Ovary (tissue), 9 donors: ENCODE measurements around the gene AAK1. TPM values are rescaled to one million over a fixed set of nuclear protein-coding genes. Genes with fewer than 3 reads are reported as not detected.

ENCODE experiments used
- DNase-seq, 5 donors: peaks; one replicate each; pipeline ENCODE4 v3.0.0-alpha.2; 2019 to 2020
- H3K27ac ChIP-seq, 2 donors: fragments of 200-600 bp; one replicate each; pipeline versions ENCODE4 v1.5.1 to v1.8.0; 2019 to 2022
- H3K27me3 ChIP-seq: fragments of 200-600 bp; one replicate; pipeline ENCODE4 v1.8.0; 2022
- H3K36me3 ChIP-seq: fragments of 200-600 bp; sonication (generic); one replicate; pipeline ENCODE4 v1.5.1; 2019
- H3K4me1 ChIP-seq: one replicate; pipeline ENCODE4 v1.8.1; 2013; ENCODE audit warnings: mild to moderate bottlenecking, moderate library complexity; ENCODE audit not compliant: insufficient read depth
- H3K4me3 ChIP-seq: fragments of 200-600 bp; sonication (generic); one replicate; pipeline ENCODE4 v1.5.1; 2017
- H3K9me3 ChIP-seq, 2 donors: fragments of 200-600 bp in 1 of 2; sonication (generic) in 1 of 2; one replicate each; pipeline versions ENCODE4 v1.5.1 to v1.8.1; 2013 to 2019; ENCODE audit warnings: mild to moderate bottlenecking in 1 of 2, moderate library complexity in 1 of 2
- CTCF ChIP-seq, 3 donors: fragments of 450-650 bp in 2 of 3; fragments of 200-600 bp in 1 of 3; IDR thresholded peaks; one replicate each; pipeline versions ENCODE4 v1.5.1 to v1.8.0; 2016 to 2022; ENCODE audit warnings: antibody characterized with exemption in 3 of 3, mild to moderate bottlenecking in 1 of 3
- EP300 ChIP-seq: sonication (generic); formaldehyde crosslinking; IDR thresholded peaks from one replicate; pipeline ENCODE4 v1.6.1; 2017; ENCODE audit warnings: antibody characterized with exemption
- POLR2A ChIP-seq: fragments of 450-650 bp; IDR thresholded peaks from one replicate; pipeline ENCODE4 v1.6.1; 2017; ENCODE audit warnings: antibody characterized with exemption, mild to moderate bottlenecking, moderate library complexity
- WGBS, 3 donors: extraction: QIAGEN DNeasy Blood & Tissue Kit in 1 of 3; methylation state at CpG; one replicate each; pipeline versions ENCODE4 v1.1.5 to v1.1.7; 2013 to 2017; 5-methylcytosine and 5-hydroxymethylcytosine counted together
- intact Hi-C, 4 donors: fragments of 100-400 bp; cut with DNase I; formaldehyde crosslinking; loops; one replicate each; pipeline versions ENCODE4 v1.11.0 to v1.15.1; 2022 to 2023
- polyA plus RNA-seq, 2 donors: library from polyadenylated mRNA; stranded (reverse); fragments of 200-250 nt in 1 of 2; fragments of 350-450 nt in 1 of 2; fragmentation: Illumina TruSeq in 1 of 2; extraction: RNeasy Lipid Tissue Mini Kit (QIAGEN cat#74804) in 1 of 2; gene quantifications; one replicate each; pipeline ENCODE4 v1.2.3, GENCODE V29; 2013 to 2014
- total RNA-seq, 7 donors: library from RNA; depleted of rRNA in 2 of 7; stranded (reverse); fragments of >200 nt in 2 of 7; fragmentation: NEBNext Ultra II Directional in 3 of 7; extraction: Animal tissue kit (Norgen Biotek cat#: 25700) in 3 of 7; gene quantifications; one replicate each; pipeline versions ENCODE4 v1.1.0 to v1.2.4, GENCODE V29; 2016 to 2023
- donor health status: DM: no; HTN: no; CAD: no; lungs with moderate emphysema.
- donor health status: DM: no; HTN: no; CAD: no.
- donor health status: Bipolar disorder and iron deficiency.
- donor health status: DM: yes; HTN: yes; CAD: no.
- donor health status: DM: no; HTN: no; CAD: no.
- donor health status: DM: yes; HTN: yes; CAD: no.

Gene AAK1
- total and polyA plus RNA-seq, 9 donors = 7.4 to 53.6 (median 34.3) TPM

- H3K9me3 ChIP-seq = no peaks in the 10 kb centered on the region
- H3K4me3 ChIP-seq = peak overlapping the region; percentile 66
- peak in 3 of 5 donors; percentile 50 to 73 (median 67) for DNase-seq
- 47 to 65% (median 61%) methylated on average over 7 of the region's 7 CpGs for WGBS, 3 donors
- peak overlapping the region; percentile 92 to 93 for H3K27ac ChIP-seq
- H3K27me3 ChIP-seq = no peaks in the 10 kb centered on the region
- intact Hi-C loops = no loop called here
- TF ChIP-seq EP300 (no peak), POLR2A (no peak), CTCF (IDR thresholded peaks at IDR 0.05) (no peak)
- no peaks in the 10 kb centered on the region for H3K36me3 ChIP-seq
- H3K4me1 ChIP-seq = peaks cover 13% of the 10 kb centered on the region
Observed at GRCh38 chr2:69437751-69438154, 205.8 kb downstream of the AAK1 start.

GRCh38 chr2:69436938-69437750, 206.4 kb downstream of the AAK1 start, which contains the start of gene NFU1:
TSS of gene NFU1 (minus strand) at chr2:69437435. CDS start at chr2:69437422, 13 bp downstream.
- 0 to 1% (median 0%) methylated on average over 51 to 60 of the region's 60 CpGs for WGBS, 3 donors
- H3K4me3 ChIP-seq = peak within 1 kb of the TSS; percentile 66
- intact Hi-C loops = no loop called here

GRCh38 chr2:69436596-69436937, 207.0 kb downstream of the AAK1 start:
- H3K4me1 ChIP-seq = peaks cover 13% of the 10 kb centered on the region
- no peaks in the 10 kb centered on the region for H3K9me3 ChIP-seq
- no peak for DNase-seq
- peak overlapping the region; percentile 92 to 93 for H3K27ac ChIP-seq
- H3K36me3 ChIP-seq = no peaks in the 10 kb centered on the region
- 2 to 6% (median 3%) methylated on average over 5 of the region's 5 CpGs for whole genome bisulfite sequencing, 3 donors
- H3K4me3 ChIP-seq = peak overlapping the region; percentile 66
- TF ChIP-seq POLR2A (no peak), EP300 (no peak), CTCF (IDR thresholded peaks at IDR 0.05) (no peak)
- intact Hi-C loops = no loop called here
- no peaks in the 10 kb centered on the region for H3K27me3 ChIP-seq

More at GRCh38 chr2:69436938-69437750, 206.4 kb downstream of the AAK1 start, which contains the start of gene NFU1:
- no peaks in the 10 kb centered on the region for H3K27me3 ChIP-seq
- H3K27ac ChIP-seq = peak within 1 kb of the TSS; percentile 92 to 93
- H3K36me3 ChIP-seq = no peaks in the 10 kb centered on the region
- no peaks in the 10 kb centered on the region for H3K9me3 ChIP-seq
- DNase-seq = peak; percentile 94 to 96 (median 95)
- TF ChIP-seq CTCF (IDR thresholded peaks at IDR 0.05) = peak; percentile 77 to 96 (median 89)
- no peak for TF ChIP-seq EP300
- peak; percentile 81 for TF ChIP-seq POLR2A
- H3K4me1 ChIP-seq = peaks cover 13% of the 10 kb centered on the region

GRCh38 chr2:69434753-69435152, 208.8 kb downstream of the AAK1 start:
- intact Hi-C loops = no loop called here
- no peaks in the 10 kb centered on the region for H3K27me3 ChIP-seq
- 75 to 80% (median 77%) methylated on average over 5 of the region's 5 CpGs for WGBS, 3 donors

More at GRCh38 chr2:69434753-69435152, 208.8 kb downstream of the AAK1 start:
- no peak for DNase-seq
- TF ChIP-seq EP300 = no peak
- no peak for TF ChIP-seq CTCF (IDR thresholded peaks at IDR 0.05)
- TF ChIP-seq POLR2A = no peak
- Histone ChIP-seq H3K27ac (no peak overlapping the region), H3K9me3 (no peaks in the 10 kb centered on the region), H3K36me3 (no peaks in the 10 kb centered on the region), H3K4me3 (no peak overlapping the region), H3K4me1 (peaks cover 13% of the 10 kb centered on the region)
